IMR-90 (cell line): ENCODE measurements around the gene PRKD1. TPM values are rescaled to one million over a fixed set of nuclear protein-coding genes. Genes with fewer than 3 reads are reported as not detected.

ENCODE experiments used
- ATAC-seq: fragments of 200-7000 bp; cut with Tn5 transposase; 2 replicates; pipeline ENCODE4 v1.9.1; 2020; ENCODE audit warnings: low read depth, mild to moderate bottlenecking, moderate library complexity
- BruUV-seq: library from RNA; stranded (reverse); fragments of 400-500 nt; replicated peaks from 2 replicates; lab custom pipeline; 2021; lab: Mats Ljungman, UMichigan
- CTCF ChIA-PET: fragments of 300-600 bp; formaldehyde crosslinking; extraction: SDS; loops from one replicate; lab custom pipeline; 2021; ENCODE audit warnings: antibody characterized with exemption; lab: Yijun Ruan, JAX
- POLR2A ChIA-PET: fragments of 300-600 bp; sonication (Branson Sonifier 250); formaldehyde crosslinking; loops from one replicate; lab custom pipeline; 2022; ENCODE audit warnings: antibody characterized with exemption; ENCODE audit not compliant: unreplicated experiment; lab: Charles Lee
- DNase-seq: peaks from one replicate; pipeline ENCODE4 v3.0.0; 2013
- H2AFZ ChIP-seq: replicated peaks from 2 replicates; pipeline ENCODE3; 2013; ENCODE audit warnings: low read length, mild to moderate bottlenecking; ENCODE audit not compliant: poor library complexity
- H2AK5ac ChIP-seq: 2 replicates; pipeline ENCODE4 v1.6.1; 2013; ENCODE audit warnings: low read depth, low read length, inconsistent platforms
- H2AK9ac ChIP-seq: replicated peaks from 2 replicates; pipeline ENCODE3; 2013; ENCODE audit warnings: mild to moderate bottlenecking, low read depth, low read length, moderate library complexity; ENCODE audit not compliant: poor library complexity
- H2BK120ac ChIP-seq: 2 replicates; pipeline ENCODE4 v1.6.1; 2013; ENCODE audit warnings: low read depth, low read length, inconsistent platforms
- H2BK15ac ChIP-seq: 3 replicates; pipeline ENCODE4 v1.6.1; 2013; ENCODE audit warnings: low read depth, low read length, inconsistent platforms
- H2BK20ac ChIP-seq: 2 replicates; pipeline ENCODE4 v1.6.1; 2013; ENCODE audit warnings: low read depth, mild to moderate bottlenecking, inconsistent platforms, low read length, moderate library complexity
- H2BK5ac ChIP-seq: 2 replicates; pipeline ENCODE4 v1.6.1; 2013; ENCODE audit warnings: mild to moderate bottlenecking, low read depth, low read length, inconsistent platforms; ENCODE audit not compliant: poor library complexity, severe bottlenecking
- H3K14ac ChIP-seq: replicated peaks from 2 replicates; pipeline ENCODE4 v1.6.1; 2013; ENCODE audit warnings: low read depth, low read length, inconsistent platforms
- H3K18ac ChIP-seq: 2 replicates; pipeline ENCODE4 v1.6.1; 2013; ENCODE audit warnings: low read depth, low read length, control low read depth
- H3K23ac ChIP-seq: 2 replicates; pipeline ENCODE4 v1.6.1; 2013; ENCODE audit warnings: low read depth, low read length, inconsistent platforms
- H3K27ac ChIP-seq: 2 replicates; pipeline ENCODE4 v1.5.1; 2013; ENCODE audit warnings: mild to moderate bottlenecking, control low read depth, low read length; ENCODE audit not compliant: insufficient read depth
- H3K27me3 ChIP-seq: 2 replicates; pipeline ENCODE4 v1.6.1; 2013; ENCODE audit warnings: low read length; ENCODE audit not compliant: control insufficient read depth, insufficient read depth
- H3K36me3 ChIP-seq: 2 replicates; pipeline ENCODE4 v1.6.1; 2013; ENCODE audit warnings: low read length, mixed read lengths; ENCODE audit not compliant: control insufficient read depth, insufficient read depth
- H3K4ac ChIP-seq: 2 replicates; pipeline ENCODE4 v1.6.1; 2013; ENCODE audit warnings: low read depth, low read length, inconsistent platforms
- H3K4me1 ChIP-seq: 2 replicates; pipeline ENCODE4 v1.6.1; 2013; ENCODE audit warnings: low read length, mixed read lengths; ENCODE audit not compliant: control insufficient read depth, insufficient read depth
- H3K4me2 ChIP-seq: 2 replicates; pipeline ENCODE4 v1.6.1; 2013; ENCODE audit warnings: low read depth, mild to moderate bottlenecking, control low read depth, low read length, moderate library complexity
- H3K4me3 ChIP-seq: 2 replicates; pipeline ENCODE4 v1.5.1; 2013; ENCODE audit warnings: low read depth, mild to moderate bottlenecking, control low read depth, low read length, moderate library complexity; ENCODE audit not compliant: insufficient read depth
- H3K56ac ChIP-seq: 2 replicates; pipeline ENCODE4 v1.6.1; 2013; ENCODE audit warnings: low read length, inconsistent platforms; ENCODE audit not compliant: insufficient read depth; ENCODE audit errors: extremely low read depth
- H3K79me1 ChIP-seq, 2 experiments: 2 replicates each; pipeline ENCODE4 v1.6.1; 2013; ENCODE audit warnings: low read length in 2 of 2, inconsistent platforms in 1 of 2, low read depth in 1 of 2
- H3K9ac ChIP-seq: 2 replicates; pipeline ENCODE4 v1.6.1; 2013; ENCODE audit warnings: low read depth, low read length, control low read depth
- H3K9me1 ChIP-seq: 2 replicates; pipeline ENCODE4 v1.6.1; 2013; ENCODE audit warnings: low read length, inconsistent platforms; ENCODE audit not compliant: insufficient read depth
- H3K9me3 ChIP-seq: 2 replicates; pipeline ENCODE4 v1.6.1; 2013; ENCODE audit warnings: low read length; ENCODE audit not compliant: control insufficient read depth, insufficient read depth
- H4K20me1 ChIP-seq: 2 replicates; pipeline ENCODE4 v1.6.1; 2013; ENCODE audit warnings: low read length, inconsistent platforms; ENCODE audit not compliant: insufficient read depth
- H4K5ac ChIP-seq: 2 replicates; pipeline ENCODE4 v1.6.1; 2013; ENCODE audit warnings: mild to moderate bottlenecking, low read depth, low read length, control low read depth
- H4K8ac ChIP-seq, 2 experiments: 2 replicates each; pipeline ENCODE4 v1.6.1; 2013; ENCODE audit warnings: low read depth in 2 of 2, low read length in 2 of 2, control low read depth in 1 of 2, inconsistent platforms in 1 of 2
- H4K91ac ChIP-seq: 2 replicates; pipeline ENCODE4 v1.6.1; 2013; ENCODE audit warnings: low read depth, low read length, inconsistent platforms; ENCODE audit not compliant: insufficient read depth
- POLR2A ChIP-seq: IDR thresholded peaks from 2 replicates; pipeline ENCODE4 v1.6.1; 2012; ENCODE audit warnings: mild to moderate bottlenecking, low read depth, low read length
- whole genome bisulfite sequencing, 2 experiments: methylation state at CpG; one replicate each; pipeline versions ENCODE4 v1.1.5 to v1.1.7; 2013; ENCODE audit warnings: missing lambda C conversion rate in 2 of 2; ENCODE audit not compliant: insufficient read length in 1 of 2; ENCODE audit errors: extremely low coverage in 2 of 2; 5-methylcytosine and 5-hydroxymethylcytosine counted together
- dilution Hi-C: fragments of 300-500 bp; cut with HindIII; formaldehyde crosslinking; loops from one replicate; pipeline ENCODE4 v1.14.3; 2018; ENCODE audit warnings: low sequenced_read_pairs; ENCODE audit not compliant: unreplicated experiment
- in situ Hi-C: fragments of 300-500 bp; cut with MboI; formaldehyde crosslinking; loops from 3 replicates; pipeline ENCODE4 v1.14.3; 2019; ENCODE audit warnings: low sequenced_read_pairs, inconsistent platforms, mixed read lengths
- intact Hi-C: fragments of 100-400 bp; cut with micrococcal nuclease; formaldehyde crosslinking; loops from 2 replicates; pipeline ENCODE4 v1.10.0; 2022
- polyA plus RNA-seq, 3 experiments: library from polyadenylated mRNA; depleted of rRNA; stranded (reverse); fragments of >200 nt; gene quantifications; 2 replicates each; pipeline ENCODE4 v1.2.3, GENCODE V29; 2012; ENCODE audit warnings: low replicate concordance in 1 of 3
- total RNA-seq: library from RNA; depleted of rRNA; stranded (reverse); fragments of >200 nt; gene quantifications from 2 replicates; pipeline ENCODE4 v1.2.3, GENCODE V29; 2012

Gene PRKD1
- total and polyA plus RNA-seq, 2 of the 4 experiments (the other 2 are of a cell fraction), result 12.9 to 14.2 TPM

DNA sequence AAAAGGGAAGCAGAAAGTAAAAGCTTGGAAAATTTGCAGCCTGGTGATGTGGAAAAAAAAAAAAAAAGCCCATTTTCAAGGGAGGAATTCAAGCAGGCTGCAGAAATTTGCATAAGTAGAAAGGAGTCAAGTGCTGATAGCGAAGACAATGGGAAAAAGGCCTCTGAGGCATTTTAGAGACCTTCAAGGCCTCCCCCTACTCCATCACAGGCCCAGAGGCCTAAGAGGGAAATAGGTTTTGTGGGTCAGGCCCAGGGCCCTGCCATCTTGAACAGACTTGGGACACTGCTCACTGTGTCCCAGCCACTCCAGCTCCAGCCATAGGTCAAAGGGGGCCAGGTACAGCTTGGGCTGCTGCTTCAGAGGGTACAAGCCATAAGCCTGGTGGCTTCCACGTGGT lies 13.8 kb upstream of the PRKD1 start:
- no peak overlapping the region for H2BK15ac ChIP-seq
- dilution Hi-C loops, result no loop called here
- H4K5ac ChIP-seq, result no peak overlapping the region
- no peaks in the 10 kb centered on the region for H3K27me3 ChIP-seq
- no peak overlapping the region for H2BK20ac ChIP-seq
- no peak for ATAC-seq
- no peak overlapping the region for H3K23ac ChIP-seq
- no peaks in the 10 kb centered on the region for H4K20me1 ChIP-seq
- no peak overlapping the region for H3K4me2 ChIP-seq
- no peak overlapping the region for H3K27ac ChIP-seq
- no peaks in the 10 kb centered on the region for H3K9me3 ChIP-seq
- no peaks in the 10 kb centered on the region for H3K9me1 ChIP-seq
- no peak overlapping the region for H2AK9ac ChIP-seq
- no peaks in the 10 kb centered on the region for H3K79me1 ChIP-seq
- H3K18ac ChIP-seq, result no peak overlapping the region
- no peaks in the 10 kb centered on the region for H3K4me1 ChIP-seq
- H3K4me3 ChIP-seq, result no peak overlapping the region
- intact Hi-C loops, result no loop called here
- H4K91ac ChIP-seq, result no peak overlapping the region
- H3K4ac ChIP-seq, result no peak overlapping the region
- no TSS peak for BruUV-seq
- no peak overlapping the region for H3K14ac ChIP-seq
- no peak overlapping the region for H4K8ac ChIP-seq
- no peak overlapping the region for H2AFZ ChIP-seq
- no peak overlapping the region for H3K56ac ChIP-seq
- no CpG with 5 or more reads among the region's 2 CpGs for WGBS, 2 experiments
- no peak overlapping the region for H2BK120ac ChIP-seq
- DNase-seq, result no peak
- CTCF ChIA-PET, result interaction anchor here (0.8 kb wide), 1 partner anchor 36 kb away, joined by 3 read pairs; no protein-coding TSS in a partner anchor
- in situ Hi-C loops, result no loop called here
- no peak overlapping the region for H2AK5ac ChIP-seq
- H2BK5ac ChIP-seq, result no peak overlapping the region
- no peak for TF ChIP-seq POLR2A
- POLR2A ChIA-PET, result no interaction called here
- H3K36me3 ChIP-seq, result no peaks in the 10 kb centered on the region
- no peak overlapping the region for H3K9ac ChIP-seq
